HepG2 (cell line): ENCODE results near the gene CDK12. TPM values are rescaled to one million over a fixed set of nuclear protein-coding genes. Genes with fewer than 3 reads are reported as not detected.

ENCODE experiments used
- ARID2 ChIP-seq: sonication (generic); formaldehyde crosslinking; IDR thresholded peaks from 2 replicates; pipeline ENCODE4 v1.8.1; 2022; ENCODE audit warnings: mild to moderate bottlenecking, missing genetic modification reagents, borderline replicate concordance
- ARNT2 ChIP-seq: sonication (generic); formaldehyde crosslinking; IDR thresholded peaks from 2 replicates; pipeline ENCODE4 v1.8.0; 2022; ENCODE audit warnings: mild to moderate bottlenecking, low read depth, missing genetic modification reagents, moderate library complexity
- CBX5 ChIP-seq: sonication (generic); formaldehyde crosslinking; IDR thresholded peaks from 2 replicates; pipeline ENCODE4 v1.4.0; 2020; ENCODE audit warnings: missing genetic modification reagents, borderline replicate concordance
- CEBPB ChIP-seq: IDR thresholded peaks from 2 replicates; pipeline ENCODE4 v1.6.1; 2011; ENCODE audit warnings: low read depth, low read length, improper control_type of control experiment, borderline replicate concordance
- CHD2 ChIP-seq: IDR thresholded peaks from 2 replicates; pipeline ENCODE4 v1.6.1; 2011; ENCODE audit warnings: low read depth, low read length, improper control_type of control experiment
- HES4 ChIP-seq: sonication (generic); formaldehyde crosslinking; IDR thresholded peaks from 2 replicates; pipeline ENCODE4 v1.9.0; 2021; ENCODE audit warnings: mild to moderate bottlenecking, missing genetic modification reagents, borderline replicate concordance
- JUN ChIP-seq: sonication (generic); formaldehyde crosslinking; IDR thresholded peaks from 2 replicates; pipeline ENCODE4 v1.4.0; 2020; ENCODE audit warnings: mild to moderate bottlenecking, missing genetic modification reagents
- KAT8 ChIP-seq: IDR thresholded peaks from 2 replicates; pipeline ENCODE4 v1.6.1; 2016; ENCODE audit warnings: missing genetic modification reagents, missing compliant biosample characterization
- MXD1 ChIP-seq: sonication (generic); formaldehyde crosslinking; IDR thresholded peaks from 2 replicates; pipeline ENCODE4 v1.4.0; 2020; ENCODE audit warnings: mild to moderate bottlenecking, missing genetic modification reagents
- NCOR1 ChIP-seq: fragments of 200-600 bp; sonication (generic); IDR thresholded peaks from 2 replicates; pipeline ENCODE4 v1.7.0; 2017; ENCODE audit warnings: antibody characterized with exemption, low read length, borderline replicate concordance
- REXO4 ChIP-seq: sonication (generic); formaldehyde crosslinking; IDR thresholded peaks from 2 replicates; pipeline ENCODE4 v1.8.0; 2022; ENCODE audit warnings: missing genetic modification reagents, mild to moderate bottlenecking, borderline replicate concordance
- RNF219 ChIP-seq: sonication (generic); formaldehyde crosslinking; IDR thresholded peaks from 2 replicates; pipeline ENCODE4 v1.5.0; 2020; ENCODE audit warnings: mild to moderate bottlenecking, missing genetic modification reagents
- SP140L ChIP-seq: sonication (generic); formaldehyde crosslinking; IDR thresholded peaks from 2 replicates; pipeline ENCODE4 v1.4.0; 2020; ENCODE audit warnings: missing genetic modification reagents, borderline replicate concordance
- ZBTB3 ChIP-seq: sonication (generic); formaldehyde crosslinking; IDR thresholded peaks from 2 replicates; pipeline ENCODE4 v1.4.0; 2020; ENCODE audit warnings: low read depth, mild to moderate bottlenecking, moderate library complexity, missing genetic modification reagents, borderline replicate concordance
- ZBTB43 ChIP-seq: sonication (generic); formaldehyde crosslinking; conservative IDR thresholded peaks from 2 replicates; pipeline ENCODE4 v1.4.0; 2020; ENCODE audit warnings: missing genetic modification reagents
- ZNF160 ChIP-seq: sonication (generic); formaldehyde crosslinking; IDR thresholded peaks from 2 replicates; pipeline ENCODE4 v1.8.0; 2022; ENCODE audit warnings: mild to moderate bottlenecking, inconsistent platforms, missing genetic modification reagents
- ZNF17 ChIP-seq: sonication (generic); formaldehyde crosslinking; IDR thresholded peaks from 2 replicates; pipeline ENCODE4 v1.5.0; 2020; ENCODE audit warnings: mild to moderate bottlenecking, missing genetic modification reagents
- ZNF44 ChIP-seq: sonication (generic); formaldehyde crosslinking; IDR thresholded peaks from 2 replicates; pipeline ENCODE4 v1.5.1; 2020; ENCODE audit warnings: mild to moderate bottlenecking, missing genetic modification reagents
- ZNF740 ChIP-seq: sonication (generic); formaldehyde crosslinking; IDR thresholded peaks from 2 replicates; pipeline ENCODE4 v1.4.0; 2020; ENCODE audit warnings: missing genetic modification reagents
- ZNF782 ChIP-seq: sonication (generic); formaldehyde crosslinking; IDR thresholded peaks from 2 replicates; pipeline ENCODE4 v1.4.0; 2020; ENCODE audit warnings: missing genetic modification reagents, mild to moderate bottlenecking, borderline replicate concordance
- polyA plus RNA-seq, 8 experiments: library from polyadenylated mRNA; depleted of rRNA in 3 of 8; stranded (reverse) in 7 of 8; unstranded in 1 of 8; fragments of >200 nt; fragmentation: Illumina TruSeq in 4 of 8; extraction: Trizol in 4 of 8; gene quantifications; 2 replicates each; pipeline versions ENCODE4 v1.2.1 to v1.2.3, GENCODE V29; 2011 to 2016; ENCODE audit warnings: low read depth in 4 of 8, missing spikeins in 1 of 8, mixed read lengths in 1 of 8; ENCODE audit not compliant: insufficient read depth in 1 of 8
- total RNA-seq, 5 experiments: library from RNA; depleted of rRNA; stranded (reverse); fragments of >200 nt; fragmentation: Illumina TruSeq; extraction: Trizol; gene quantifications; 2 replicates each; pipeline ENCODE4 v1.2.3, GENCODE V29; 2016; ENCODE audit warnings: low read depth in 1 of 5

Gene CDK12
- total and polyA plus RNA-seq, 2 of the 13 experiments (the other 11 are each of a cell fraction or from before 2014, with no cell fraction given), result 24.0 to 88.6 TPM

- TF ChIP-seq RNF219 (CRISPR knock-in tag) (no peak), ZBTB43 (CRISPR knock-in tag) (peak; percentile 62; the same call in 1 of the 2 replicates), ZBTB3 (no peak), ZNF44 (CRISPR knock-in tag) (no peak), HES4 (CRISPR knock-in tag) (peak; percentile 67; the same call in 1 of the 2 replicates), SP140L (CRISPR knock-in tag) (peak; percentile 33; the same call in 1 of the 2 replicates), KAT8 (peak; percentile 98), CBX5 (CRISPR knock-in tag) (0 out of 2 replicates have a peak, but pooled peaks have one; percentile 51), ZNF160 (CRISPR knock-in tag) (peak; percentile 80; the same call in 1 of the 2 replicates), ARID2 (CRISPR knock-in tag) (0 out of 2 replicates have a peak, but pooled peaks have one; percentile 37), ZNF782 (CRISPR knock-in tag) (no peak), JUN (CRISPR knock-in tag) (no peak), CEBPB (no peak), CHD2 (peak; percentile 98), ZNF740 (CRISPR knock-in tag) (peak; percentile 95), ARNT2 (peak; percentile 98; the same call in 1 of the 2 replicates), NCOR1 (peak; percentile 39; the same call in 1 of the 2 replicates), REXO4 (CRISPR knock-in tag) (no peak), ZNF17 (CRISPR knock-in tag) (no peak), MXD1 (no peak)
Measured at GRCh38 chr17:39461113-39461925, at the start of gene CDK12 (continued).
